Endothelial cell (in vitro differentiated cells): ENCODE measurements around the gene OR13C9. TPM values are rescaled to one million over a fixed set of nuclear protein-coding genes. Genes with fewer than 3 reads are reported as not detected.

ENCODE experiments used
- DNase-seq: peaks from one replicate; pipeline ENCODE4 v3.0.0; 2021; ENCODE audit warnings: low spot score
- H3K27ac Mint-ChIP-seq: one replicate; pipeline ENCODE4 v1.8.0; 2021; ENCODE audit warnings: mixed read lengths, inconsistent platforms; ENCODE audit not compliant: unreplicated experiment
- H3K27me3 Mint-ChIP-seq: one replicate; pipeline ENCODE4 v1.8.0; 2021; ENCODE audit warnings: mild to moderate bottlenecking, moderate library complexity, mixed read lengths, inconsistent platforms; ENCODE audit not compliant: unreplicated experiment
- H3K36me3 Mint-ChIP-seq: one replicate; pipeline ENCODE4 v1.8.0; 2021; ENCODE audit warnings: mild to moderate bottlenecking, low read depth, mixed read lengths, inconsistent platforms; ENCODE audit not compliant: unreplicated experiment
- H3K4me1 Mint-ChIP-seq: one replicate; pipeline ENCODE4 v1.8.0; 2021; ENCODE audit warnings: mild to moderate bottlenecking, mixed read lengths, inconsistent platforms; ENCODE audit not compliant: unreplicated experiment
- H3K4me3 Mint-ChIP-seq: one replicate; pipeline ENCODE4 v1.8.0; 2021; ENCODE audit warnings: mild to moderate bottlenecking, mixed read lengths, inconsistent platforms; ENCODE audit not compliant: unreplicated experiment
- H3K9me3 Mint-ChIP-seq: one replicate; pipeline ENCODE4 v1.8.0; 2021; ENCODE audit warnings: mixed read lengths, inconsistent platforms; ENCODE audit not compliant: unreplicated experiment
- total RNA-seq: library from RNA; stranded (reverse); fragmentation: NEBNext Ultra II Directional; extraction: Animal tissue kit (Norgen Biotek cat#: 25700); gene quantifications from one replicate; pipeline ENCODE4 v1.2.1, GENCODE V29; 2021; ENCODE audit not compliant: unreplicated experiment
- TF ChIP-seq, protein P1 (sequence below): fragments of 200-600 bp; sonication (generic); IDR thresholded peaks from one replicate; pipeline ENCODE4 v1.5.0; 2021; ENCODE audit warnings: antibody characterized with exemption; ENCODE audit not compliant: unreplicated experiment

OR13C9 gene
- total RNA-seq, 1 donor from 2014 or later: not detected

DNA sequence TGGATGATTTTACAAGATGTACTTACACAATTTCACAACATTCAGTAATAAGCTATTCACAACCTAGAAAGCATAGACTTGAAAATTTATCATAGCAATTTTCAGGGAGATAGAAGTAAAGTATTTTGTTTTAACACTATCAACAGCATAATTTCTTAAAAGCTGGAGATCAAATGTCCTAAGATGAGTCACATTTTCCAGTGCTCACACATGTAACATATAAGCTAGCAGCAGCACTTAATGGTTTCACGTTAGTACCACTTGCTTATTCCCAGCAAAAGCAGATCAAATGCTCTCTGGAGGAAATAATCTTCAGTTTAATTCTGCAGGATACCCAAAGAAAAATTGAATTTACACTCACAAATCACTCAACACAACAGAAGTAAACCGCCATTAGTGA is 42.5 kb downstream of the OR13C9 start:
- no peaks in the 10 kb centered on the region for H3K27me3 Mint-ChIP-seq

DNA sequence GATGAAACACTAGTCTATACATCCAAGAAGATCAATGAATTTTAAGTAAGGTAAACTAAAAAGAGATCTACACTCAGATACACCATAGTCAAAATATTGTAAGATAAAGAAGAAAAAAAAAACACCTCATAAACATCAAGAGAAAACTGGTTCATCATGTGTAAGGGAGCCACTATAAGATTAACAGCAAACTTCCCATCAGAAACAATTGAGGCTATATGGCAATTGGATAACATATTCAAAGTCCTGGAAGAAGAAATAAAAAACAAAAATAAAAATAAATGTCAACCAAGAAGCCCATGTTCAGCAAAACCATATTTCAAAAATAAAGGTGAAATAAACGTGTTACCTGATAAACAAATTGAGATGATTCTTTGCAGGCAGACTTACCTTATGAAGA is 45.4 kb downstream of the OR13C9 start:
- DNase-seq: no peak
- Mint-ChIP-seq H3K27ac (no peak overlapping the region), H3K36me3 (no peaks in the 10 kb centered on the region), H3K9me3 (no peaks in the 10 kb centered on the region), H3K4me1 (no peaks in the 10 kb centered on the region), H3K4me3 (no peak overlapping the region), H3K27me3 (no peaks in the 10 kb centered on the region)
- TF ChIP-seq, protein P1, sequence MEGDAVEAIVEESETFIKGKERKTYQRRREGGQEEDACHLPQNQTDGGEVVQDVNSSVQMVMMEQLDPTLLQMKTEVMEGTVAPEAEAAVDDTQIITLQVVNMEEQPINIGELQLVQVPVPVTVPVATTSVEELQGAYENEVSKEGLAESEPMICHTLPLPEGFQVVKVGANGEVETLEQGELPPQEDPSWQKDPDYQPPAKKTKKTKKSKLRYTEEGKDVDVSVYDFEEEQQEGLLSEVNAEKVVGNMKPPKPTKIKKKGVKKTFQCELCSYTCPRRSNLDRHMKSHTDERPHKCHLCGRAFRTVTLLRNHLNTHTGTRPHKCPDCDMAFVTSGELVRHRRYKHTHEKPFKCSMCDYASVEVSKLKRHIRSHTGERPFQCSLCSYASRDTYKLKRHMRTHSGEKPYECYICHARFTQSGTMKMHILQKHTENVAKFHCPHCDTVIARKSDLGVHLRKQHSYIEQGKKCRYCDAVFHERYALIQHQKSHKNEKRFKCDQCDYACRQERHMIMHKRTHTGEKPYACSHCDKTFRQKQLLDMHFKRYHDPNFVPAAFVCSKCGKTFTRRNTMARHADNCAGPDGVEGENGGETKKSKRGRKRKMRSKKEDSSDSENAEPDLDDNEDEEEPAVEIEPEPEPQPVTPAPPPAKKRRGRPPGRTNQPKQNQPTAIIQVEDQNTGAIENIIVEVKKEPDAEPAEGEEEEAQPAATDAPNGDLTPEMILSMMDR: no peak

More for the DNA sequence above, 42.5 kb downstream of the OR13C9 start:
- TF ChIP-seq, protein P1: no peak
- Mint-ChIP-seq H3K36me3 (no peaks in the 10 kb centered on the region), H3K4me3 (no peak overlapping the region), H3K4me1 (no peaks in the 10 kb centered on the region), H3K9me3 (no peaks in the 10 kb centered on the region), H3K27ac (no peak overlapping the region)
- no peak for DNase-seq

DNA sequence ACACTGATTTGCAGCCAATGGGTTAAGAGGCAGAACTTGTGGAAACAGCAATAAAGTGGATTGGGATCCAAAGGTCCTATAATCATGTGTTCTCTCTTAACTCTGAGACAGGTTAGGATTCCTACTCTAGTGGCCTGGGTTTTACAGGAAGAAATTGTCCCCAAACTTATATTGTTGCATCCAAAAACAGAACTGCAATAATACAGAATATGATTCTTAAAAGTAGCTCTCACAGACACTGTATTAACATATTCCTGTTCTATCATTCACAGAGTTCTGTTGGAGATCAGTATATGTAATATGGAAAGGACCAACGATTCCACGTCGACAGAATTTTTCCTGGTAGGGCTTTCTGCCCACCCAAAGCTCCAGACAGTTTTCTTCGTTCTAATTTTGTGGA is 49.1 kb downstream of the OR13C9 start, which contains the start of gene OR13C8:
OR13C8 (plus strand) TSS at position 301 of the 400 bp plus-strand sequence; CDS start at position 301, 0 bp downstream.
- H3K9me3 Mint-ChIP-seq: no peaks in the 10 kb centered on the region
- no peaks in the 10 kb centered on the region for H3K27me3 Mint-ChIP-seq
- no peaks in the 10 kb centered on the region for H3K36me3 Mint-ChIP-seq
- H3K4me3 Mint-ChIP-seq: no peak within 1 kb of the TSS
- TF ChIP-seq, protein P1: no peak
- no peaks in the 10 kb centered on the region for H3K4me1 Mint-ChIP-seq
- no peak for DNase-seq
- H3K27ac Mint-ChIP-seq: no peak within 1 kb of the TSS

Other genes starting within 250 kb of the OR13C9 start
- gene OR13F1, start 113.9 kb downstream of the OR13C9 start, total RNA-seq: not detected
- not detected for gene OR13C4, start 91.0 kb downstream of the OR13C9 start, total RNA-seq
- not detected for gene OR13C3, start 81.3 kb downstream of the OR13C9 start, total RNA-seq
- not detected for gene OR13C8, start 49.0 kb downstream of the OR13C9 start, total RNA-seq
- not detected for gene OR13C5, start 18.8 kb downstream of the OR13C9 start, total RNA-seq
- gene OR13C2, start 12.6 kb downstream of the OR13C9 start, total RNA-seq: not detected
- not detected for gene OR13D1, start 76.3 kb upstream of the OR13C9 start, total RNA-seq
- gene NIPSNAP3A, start 129.5 kb upstream of the OR13C9 start, total RNA-seq: 25.1 TPM
- 2.3 TPM for gene NIPSNAP3B, start 145.9 kb upstream of the OR13C9 start, total RNA-seq